Suprapubic skin (tissue), 4 donors: ENCODE results near the gene LRRC46. TPM values are rescaled to one million over a fixed set of nuclear protein-coding genes. Genes with fewer than 3 reads are reported as not detected.

ENCODE experiments used
- DNase-seq, 2 donors: peaks; one replicate each; pipeline ENCODE4 v3.0.0-alpha.2; 2019; ENCODE audit warnings: low spot score in 2 of 2
- H3K27ac ChIP-seq: fragments of 200-600 bp; sonication (generic); one replicate; pipeline ENCODE4 v1.5.1; 2019
- H3K27me3 ChIP-seq: fragments of 200-600 bp; sonication (generic); one replicate; pipeline ENCODE4 v1.5.1; 2019
- H3K36me3 ChIP-seq: fragments of 200-600 bp; sonication (generic); one replicate; pipeline ENCODE4 v1.5.1; 2019
- H3K4me1 ChIP-seq: fragments of 200-600 bp; sonication (generic); one replicate; pipeline ENCODE4 v1.5.1; 2019
- H3K4me3 ChIP-seq: fragments of 200-600 bp; sonication (generic); one replicate; pipeline ENCODE4 v1.5.1; 2019; ENCODE audit warnings: mild to moderate bottlenecking
- H3K9me3 ChIP-seq: fragments of 200-600 bp; sonication (generic); one replicate; pipeline ENCODE4 v1.5.1; 2019
- EP300 ChIP-seq: sonication (generic); formaldehyde crosslinking; IDR thresholded peaks from one replicate; pipeline ENCODE4 v1.6.1; 2017; ENCODE audit warnings: antibody characterized with exemption
- POLR2A ChIP-seq, 2 donors: fragments of 450-650 bp; IDR thresholded peaks; one replicate each; pipeline ENCODE4 v1.6.1; 2017; ENCODE audit warnings: antibody characterized with exemption in 2 of 2, mild to moderate bottlenecking in 2 of 2, moderate library complexity in 2 of 2
- POLR2AphosphoS5 ChIP-seq, 3 donors: sonication (generic); formaldehyde crosslinking; IDR thresholded peaks; one replicate each; pipeline ENCODE4 v1.6.1; 2017; ENCODE audit warnings: antibody characterized with exemption in 3 of 3
- WGBS: methylation state at CpG from one replicate; pipeline ENCODE4 v1.1.5; 2018; 5-methylcytosine and 5-hydroxymethylcytosine counted together
- total RNA-seq, 4 donors: library from RNA; depleted of rRNA; stranded (reverse); fragments of >200 nt; gene quantifications; one replicate each; pipeline ENCODE4 v1.1.0, GENCODE V29; 2016
- TF ChIP-seq, protein P1 (sequence below), 2 donors: fragments of 200-600 bp in 1 of 2; fragments of 450-650 bp in 1 of 2; sonication (generic) in 1 of 2; IDR thresholded peaks; one replicate each; pipeline ENCODE4 v1.5.1; 2016 to 2019; ENCODE audit warnings: antibody characterized with exemption in 2 of 2, mild to moderate bottlenecking in 1 of 2, moderate library complexity in 1 of 2

The LRRC46 gene
- total RNA-seq, 4 donors from 2014 or later: not detected

DNA sequence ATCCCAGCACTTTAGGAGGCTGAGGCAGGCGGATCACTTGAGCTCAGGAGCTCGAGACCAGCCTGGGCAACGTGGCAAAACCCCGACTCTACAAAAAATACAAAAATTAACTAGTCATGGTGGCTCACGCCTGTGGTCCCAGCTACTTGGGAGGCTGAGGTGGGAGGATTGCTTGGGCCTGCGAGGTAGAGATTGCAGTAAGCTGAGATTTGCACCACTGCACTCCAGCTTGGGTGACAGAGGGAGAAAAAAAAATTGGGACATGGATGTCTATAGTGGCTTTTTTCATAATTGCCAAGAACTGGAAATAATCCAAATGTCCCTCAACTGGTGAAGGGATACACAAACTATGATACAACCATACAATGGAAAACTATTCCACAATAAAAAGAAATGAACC, 38.5 kb upstream of the LRRC46 start:
- no peak overlapping the region for H3K27ac ChIP-seq
- peaks cover 10% of the 10 kb centered on the region for H3K4me1 ChIP-seq
- no peaks in the 10 kb centered on the region for H3K9me3 ChIP-seq
- H3K36me3 ChIP-seq: no peaks in the 10 kb centered on the region
- H3K4me3 ChIP-seq: no peak overlapping the region
- peak in 1 of 2 donors; percentile 23 for DNase-seq
- WGBS: 63% methylated on average over 6 of the region's 6 CpGs
- H3K27me3 ChIP-seq: peaks cover 70% of the 10 kb centered on the region
- TF ChIP-seq EP300 (no peak), POLR2AphosphoS5 (IDR thresholded peaks at IDR 0.05) (no peak), POLR2A (IDR thresholded peaks at IDR 0.05) (no peak)
- TF ChIP-seq, protein P1, sequence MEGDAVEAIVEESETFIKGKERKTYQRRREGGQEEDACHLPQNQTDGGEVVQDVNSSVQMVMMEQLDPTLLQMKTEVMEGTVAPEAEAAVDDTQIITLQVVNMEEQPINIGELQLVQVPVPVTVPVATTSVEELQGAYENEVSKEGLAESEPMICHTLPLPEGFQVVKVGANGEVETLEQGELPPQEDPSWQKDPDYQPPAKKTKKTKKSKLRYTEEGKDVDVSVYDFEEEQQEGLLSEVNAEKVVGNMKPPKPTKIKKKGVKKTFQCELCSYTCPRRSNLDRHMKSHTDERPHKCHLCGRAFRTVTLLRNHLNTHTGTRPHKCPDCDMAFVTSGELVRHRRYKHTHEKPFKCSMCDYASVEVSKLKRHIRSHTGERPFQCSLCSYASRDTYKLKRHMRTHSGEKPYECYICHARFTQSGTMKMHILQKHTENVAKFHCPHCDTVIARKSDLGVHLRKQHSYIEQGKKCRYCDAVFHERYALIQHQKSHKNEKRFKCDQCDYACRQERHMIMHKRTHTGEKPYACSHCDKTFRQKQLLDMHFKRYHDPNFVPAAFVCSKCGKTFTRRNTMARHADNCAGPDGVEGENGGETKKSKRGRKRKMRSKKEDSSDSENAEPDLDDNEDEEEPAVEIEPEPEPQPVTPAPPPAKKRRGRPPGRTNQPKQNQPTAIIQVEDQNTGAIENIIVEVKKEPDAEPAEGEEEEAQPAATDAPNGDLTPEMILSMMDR (IDR thresholded peaks at IDR 0.05): no peak

GRCh38 chr17:47797797-47798196, 33.7 kb upstream of the LRRC46 start:
- Histone ChIP-seq H3K4me3 (no peak overlapping the region), H3K27ac (no peak overlapping the region), H3K9me3 (no peaks in the 10 kb centered on the region), H3K36me3 (no peaks in the 10 kb centered on the region), H3K4me1 (no peaks in the 10 kb centered on the region), H3K27me3 (peaks cover 28% of the 10 kb centered on the region)
- TF ChIP-seq, protein P1 (IDR thresholded peaks at IDR 0.05): no peak
- no peak for TF ChIP-seq POLR2AphosphoS5 (IDR thresholded peaks at IDR 0.05)
- TF ChIP-seq POLR2A (IDR thresholded peaks at IDR 0.05): no peak
- TF ChIP-seq EP300: no peak
- WGBS: 66% methylated on average over 2 of the region's 2 CpGs
- DNase-seq: no peak

DNA sequence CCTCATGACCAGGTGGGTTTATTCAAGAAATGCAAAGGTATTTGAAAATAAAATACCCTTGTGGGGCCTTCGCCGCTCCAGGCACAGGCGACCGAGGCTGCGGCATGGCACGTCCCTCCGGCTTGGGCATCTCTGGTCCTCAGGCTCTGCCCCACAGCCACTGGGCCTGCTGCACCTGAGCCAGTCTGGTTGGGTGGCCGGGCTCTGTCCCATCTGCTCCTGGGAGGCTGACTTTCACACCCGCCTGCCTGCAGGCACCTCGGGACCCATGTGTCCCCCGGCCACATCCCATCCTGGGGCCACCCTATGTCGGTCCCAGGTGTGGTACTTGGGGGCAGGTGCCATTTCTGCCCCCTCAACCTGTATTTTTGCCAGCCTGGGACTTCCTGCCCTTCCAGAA, 30.8 kb upstream of the LRRC46 start:
- DNase-seq: peak; percentile 29 to 32
- H3K27ac ChIP-seq: no peak overlapping the region
- TF ChIP-seq, protein P1 (IDR thresholded peaks at IDR 0.05): no peak
- no peak for TF ChIP-seq POLR2A (IDR thresholded peaks at IDR 0.05)
- TF ChIP-seq EP300: no peak
- H3K9me3 ChIP-seq: no peaks in the 10 kb centered on the region
- no peak overlapping the region for H3K4me3 ChIP-seq
- no peaks in the 10 kb centered on the region for H3K4me1 ChIP-seq
- peaks cover 4% of the 10 kb centered on the region for H3K27me3 ChIP-seq
- WGBS: 90% methylated on average over 7 of the region's 12 CpGs
- no peaks in the 10 kb centered on the region for H3K36me3 ChIP-seq

- Histone ChIP-seq H3K4me3 (no peak overlapping the region), H3K9me3 (no peaks in the 10 kb centered on the region), H3K27me3 (peaks cover 4% of the 10 kb centered on the region), H3K27ac (no peak overlapping the region), H3K36me3 (no peaks in the 10 kb centered on the region), H3K4me1 (no peaks in the 10 kb centered on the region)
- peak; percentile 9 to 55 for DNase-seq
- WGBS: 93% methylated on average over 4 of the region's 4 CpGs
- no peak for TF ChIP-seq POLR2A (IDR thresholded peaks at IDR 0.05)
- TF ChIP-seq, protein P1 (IDR thresholded peaks at IDR 0.05): no peak
- TF ChIP-seq EP300: no peak
- no peak for TF ChIP-seq POLR2AphosphoS5 (IDR thresholded peaks at IDR 0.05)
These were observed 30.2 kb upstream of the LRRC46 start for GRCh38 chr17:47801176-47801765.

- Histone ChIP-seq H3K4me1 (no peaks in the 10 kb centered on the region), H3K27ac (no peak overlapping the region), H3K4me3 (no peak overlapping the region), H3K9me3 (no peaks in the 10 kb centered on the region), H3K27me3 (peaks cover 4% of the 10 kb centered on the region), H3K36me3 (no peaks in the 10 kb centered on the region)
- 89% methylated on average over 3 of the region's 6 CpGs for WGBS
- TF ChIP-seq EP300 (no peak), POLR2A (IDR thresholded peaks at IDR 0.05) (no peak), POLR2AphosphoS5 (IDR thresholded peaks at IDR 0.05) (no peak)
- TF ChIP-seq, protein P1 (IDR thresholded peaks at IDR 0.05): no peak
- peak in 1 of 2 donors; percentile 38 for DNase-seq
These were observed 29.6 kb upstream of the LRRC46 start for GRCh38 chr17:47801906-47802305.
